NCI-H748 (cell line): Measurements from ENCODE around the gene SLC35F3.
A peak's percentile ranks its signal among the peaks of the same experiment; 100 is the strongest.
"Not testable (repeated sequence)": the region's sequence is repeated elsewhere in the genome, so short reads cannot be mapped to it uniquely, and the experiment has no call there.

Experiments
- DNase-seq: peaks from one replicate; lab custom pipeline; 2025; ENCODE audit not compliant: unreplicated experiment; lab: John Stamatoyannopoulos, UW

Gene SLC35F3

DNA sequence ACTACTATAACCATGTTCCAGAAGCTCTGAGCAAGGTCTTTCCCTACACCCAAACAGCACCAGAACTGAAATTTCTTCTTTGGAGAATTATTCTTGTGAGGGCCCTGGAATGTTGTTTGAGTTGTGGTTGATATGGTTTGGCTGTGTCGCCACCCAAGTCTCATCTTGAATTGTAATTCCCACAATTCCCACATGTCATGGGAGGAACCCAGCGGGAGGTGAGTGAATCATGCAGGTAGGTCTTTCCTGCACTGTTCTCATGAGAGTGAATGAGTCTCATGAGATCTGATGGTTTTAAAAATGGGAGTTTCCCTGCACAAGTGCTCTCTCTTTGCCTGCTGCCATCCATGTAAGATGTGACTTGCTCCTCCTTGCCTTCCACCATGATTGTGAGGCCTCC is 272.4 kb downstream of the SLC35F3 start:
- DNase-seq: not testable (repeated sequence)

DNA sequence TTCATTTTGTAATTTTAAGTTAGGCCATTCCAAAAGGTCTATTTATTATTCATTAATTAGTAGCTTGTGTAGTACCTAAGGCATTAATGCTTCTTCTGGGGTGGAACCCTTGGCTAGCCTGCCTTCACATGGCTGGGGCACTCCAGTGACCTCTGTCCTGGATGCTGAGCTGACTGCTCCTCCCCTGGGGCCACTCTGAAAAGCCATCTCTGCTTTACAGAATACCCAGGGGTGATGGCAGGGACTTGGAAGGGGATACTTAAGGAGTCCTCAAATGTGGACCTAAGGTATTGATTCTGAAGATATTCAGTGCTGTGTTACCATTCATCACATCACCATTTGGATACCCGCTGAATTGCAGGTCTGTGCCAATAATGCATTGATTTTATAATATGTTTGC is 281.0 kb downstream of the SLC35F3 start:
- DNase-seq: no peak

DNA sequence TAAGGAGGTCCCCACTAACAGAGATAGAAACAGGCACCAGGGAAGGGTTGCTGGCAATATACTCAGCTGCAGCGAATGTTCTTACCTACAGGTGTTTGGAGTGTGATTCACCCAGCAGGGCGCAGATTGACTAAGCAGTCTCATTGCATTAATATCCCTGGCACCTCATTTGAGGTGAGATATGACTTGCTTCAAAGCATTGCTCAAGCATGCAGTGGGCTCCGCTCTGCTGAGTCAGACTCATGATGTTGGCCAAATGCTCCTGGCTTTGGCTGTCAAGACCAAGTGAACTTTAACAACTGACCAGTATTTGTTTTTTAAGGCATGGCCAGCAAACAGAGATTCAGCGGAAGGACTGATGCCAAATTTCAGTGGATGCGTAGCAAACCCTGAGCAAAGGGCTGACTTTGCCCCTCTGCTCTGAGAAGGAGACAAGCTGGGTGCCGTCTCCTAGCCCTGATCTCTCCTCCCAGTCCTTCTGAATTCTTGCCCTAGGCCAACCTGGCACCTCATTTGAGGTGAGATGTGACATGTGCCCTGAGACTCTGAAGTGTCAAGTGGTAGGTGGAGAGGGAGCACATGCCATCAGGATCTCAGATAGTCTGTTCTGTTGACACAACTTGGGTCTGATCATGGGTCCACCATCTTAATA is 281.7 kb downstream of the SLC35F3 start:
- no peak for DNase-seq

DNA sequence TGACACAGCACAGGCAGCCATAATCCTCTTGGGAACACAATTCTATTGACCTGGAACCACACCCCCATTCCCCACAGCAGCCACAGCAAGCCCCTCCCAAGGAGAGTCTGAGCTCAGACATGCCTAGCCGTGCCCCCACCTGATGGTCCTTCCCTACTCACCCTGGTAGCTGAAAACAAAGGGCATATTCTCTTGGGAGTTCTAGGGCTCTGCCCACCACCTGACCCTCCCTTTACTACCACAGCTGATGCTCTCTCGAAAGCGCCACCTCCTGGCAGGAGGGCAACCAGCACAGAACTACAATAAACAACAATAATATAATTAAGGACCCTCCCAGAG is 283.9 kb downstream of the SLC35F3 start:
- peak; percentile 40 for DNase-seq

DNA sequence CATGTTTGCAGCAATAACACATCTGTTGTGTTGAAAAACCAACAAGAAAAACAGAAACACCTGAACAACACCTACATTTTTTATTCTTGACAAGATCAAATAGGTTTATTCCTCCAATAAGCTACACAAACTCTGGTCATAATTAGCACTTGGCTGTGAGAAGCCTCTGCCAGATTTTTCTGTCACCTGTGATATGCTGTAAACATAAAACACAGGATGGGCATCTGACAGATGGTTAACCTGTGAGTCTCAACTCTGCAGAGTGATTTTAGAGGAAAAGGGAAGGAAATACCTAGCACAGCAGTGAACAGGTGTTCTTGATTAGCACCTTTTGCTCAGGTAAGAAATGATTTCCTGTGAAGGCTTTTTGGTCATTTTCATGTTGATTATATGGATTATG is 293.4 kb downstream of the SLC35F3 start:
- DNase-seq: no peak

DNA sequence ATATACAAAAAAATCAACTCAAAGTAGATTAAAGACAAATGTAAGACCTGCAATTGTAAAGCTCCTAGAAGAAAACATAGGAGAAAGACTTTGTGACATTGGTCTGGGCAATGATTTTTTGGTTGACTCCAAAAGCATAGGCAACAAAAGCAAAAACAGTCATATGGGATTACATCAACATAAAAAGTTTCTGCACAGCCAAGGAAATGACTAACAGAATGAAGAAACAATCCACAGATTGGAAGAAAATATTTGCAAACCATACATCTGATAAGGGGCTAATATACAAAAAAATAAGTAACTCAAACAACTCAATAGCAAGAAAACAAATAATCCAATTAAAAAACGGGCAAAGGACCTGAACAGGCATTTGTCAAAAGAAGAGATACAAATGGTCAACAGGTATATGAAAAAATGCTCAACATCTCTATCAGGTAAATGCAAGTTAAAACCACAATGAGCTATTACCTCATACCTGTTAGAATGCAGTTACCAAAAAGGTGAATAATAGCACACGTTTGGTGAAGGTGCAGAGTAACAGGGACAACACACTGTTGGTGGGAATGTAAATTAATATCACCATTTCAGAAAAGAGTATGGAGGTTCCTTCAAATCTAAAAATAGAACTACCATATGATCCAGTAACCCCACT is 295.1 kb downstream of the SLC35F3 start:
- DNase-seq: no peak

DNA sequence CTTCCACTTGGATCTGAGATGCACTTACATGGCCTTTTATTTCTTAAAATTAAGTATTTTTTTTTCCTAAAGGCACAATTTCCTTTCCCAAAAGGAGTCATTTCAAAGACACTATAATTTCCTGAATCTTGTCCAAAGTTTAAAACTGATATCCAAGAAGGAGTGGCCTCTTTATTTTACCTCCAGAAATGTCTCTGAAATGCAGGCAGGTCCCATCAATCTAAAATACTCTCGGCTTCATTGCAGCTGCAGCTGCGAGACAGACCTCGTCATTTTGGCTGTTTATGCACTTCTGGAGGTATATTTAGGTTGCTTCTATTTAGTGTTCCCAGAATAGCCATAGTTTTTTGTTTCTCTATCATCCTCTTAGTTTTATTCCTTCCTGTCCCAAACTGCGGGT is 296.1 kb downstream of the SLC35F3 start:
- no peak for DNase-seq

DNA sequence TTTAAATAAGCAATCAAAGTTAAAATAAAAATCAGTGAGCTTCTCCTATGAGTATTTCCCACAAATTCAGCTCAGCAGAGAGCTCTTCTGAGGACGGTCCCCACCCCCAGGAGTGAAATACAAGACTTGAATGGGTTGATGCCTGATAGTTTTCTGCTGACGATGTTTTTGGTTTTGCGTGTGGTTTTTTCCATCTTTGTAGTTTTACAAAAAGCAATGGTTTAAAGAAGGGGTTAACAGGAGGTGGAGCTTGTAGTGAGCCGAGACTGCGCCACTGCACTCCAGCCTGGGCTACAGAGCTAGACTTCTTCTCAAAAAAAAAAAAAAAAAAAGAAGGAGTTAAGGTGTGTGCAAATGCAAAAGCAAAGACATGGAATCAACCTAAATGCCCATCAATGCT is 297.1 kb downstream of the SLC35F3 start:
- no peak for DNase-seq

DNA sequence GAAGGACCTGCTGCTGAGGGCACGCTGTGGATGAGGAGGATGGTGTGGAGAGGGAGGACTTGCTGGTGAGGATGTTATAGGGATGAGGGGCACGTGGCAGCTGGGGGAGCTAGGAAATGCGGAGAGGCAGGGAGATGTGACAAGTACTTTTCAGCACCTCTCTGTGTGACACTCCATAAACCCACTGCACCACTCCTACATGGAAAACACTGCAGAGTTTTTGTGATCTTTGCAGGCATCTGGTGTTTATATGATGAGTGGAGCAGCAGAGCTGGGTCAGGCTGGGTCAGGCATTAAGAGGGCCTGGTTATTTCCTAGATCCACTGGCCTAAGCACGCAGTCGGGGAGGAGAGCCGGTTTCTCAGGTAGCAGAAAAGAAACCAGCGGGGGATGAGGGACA is 301.5 kb downstream of the SLC35F3 start:
- no peak for DNase-seq

DNA sequence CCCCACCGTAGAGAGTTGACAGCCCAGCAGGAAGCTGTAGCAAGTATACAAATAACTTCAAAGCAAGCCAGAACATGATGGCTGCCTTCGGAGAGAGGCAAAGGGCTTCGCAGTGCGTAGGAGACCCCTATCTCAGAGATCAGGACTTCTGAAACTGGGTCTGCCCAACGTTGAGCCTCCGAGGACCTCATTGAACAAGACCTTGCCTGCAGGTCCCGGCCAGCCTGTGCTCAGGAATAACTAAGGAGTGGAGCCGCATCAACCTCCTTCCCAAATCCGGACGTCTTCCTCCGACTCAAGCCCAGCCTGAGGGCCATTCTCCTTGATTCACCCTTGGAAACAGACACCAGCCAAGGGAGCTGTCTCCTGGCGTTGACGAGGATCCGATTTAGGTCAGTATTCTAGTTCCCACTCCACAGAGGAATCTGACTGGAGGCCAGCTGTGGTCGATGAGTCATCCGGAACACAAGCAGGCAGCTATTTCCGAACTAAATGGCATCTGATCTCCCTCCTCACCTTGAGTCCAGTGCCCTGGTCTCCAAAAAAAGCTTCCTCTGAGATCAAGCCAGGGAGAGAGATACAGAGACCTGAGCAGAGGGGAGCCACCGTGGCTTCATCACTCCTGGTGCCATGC is 302.3 kb downstream of the SLC35F3 start:
- DNase-seq: no peak

DNA sequence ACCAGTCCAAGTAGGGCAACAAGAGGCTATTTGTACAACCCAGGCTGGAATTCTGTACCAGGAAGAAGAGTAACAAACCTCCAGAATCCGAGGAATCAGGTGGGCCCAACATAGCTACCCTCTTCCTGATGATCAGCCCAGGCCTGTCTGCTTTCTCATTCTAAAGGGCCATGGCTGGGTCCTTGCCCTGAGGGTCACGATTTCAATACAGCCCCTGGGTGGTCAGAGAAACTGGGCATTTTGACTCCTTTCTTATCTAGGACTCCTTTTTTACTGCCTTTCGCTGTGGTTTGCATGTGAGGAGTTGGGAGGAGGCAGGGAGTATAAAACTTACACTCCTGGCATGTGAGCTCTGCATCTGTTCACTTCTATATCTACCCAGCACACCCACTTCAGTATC is 303.9 kb downstream of the SLC35F3 start:
- no peak for DNase-seq

DNA sequence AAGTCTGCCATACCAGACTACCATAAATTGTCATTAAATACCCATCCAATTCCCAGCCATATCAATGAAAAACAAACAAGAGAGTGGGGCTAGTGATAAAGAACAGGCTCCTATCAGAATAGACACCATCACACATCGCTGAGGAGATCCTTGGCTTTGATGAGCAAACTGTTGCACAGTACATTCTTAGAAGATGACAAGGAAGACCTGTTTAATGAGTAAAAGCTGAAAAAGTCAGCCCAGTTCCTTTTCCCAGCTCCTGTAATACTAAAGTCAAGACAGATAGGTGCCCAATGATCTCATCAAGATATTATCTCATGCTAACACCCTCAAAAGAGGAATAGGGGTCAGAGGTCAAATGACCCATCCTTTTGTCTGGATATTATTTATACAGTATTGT is 304.3 kb downstream of the SLC35F3 start:
- DNase-seq: no peak

DNA sequence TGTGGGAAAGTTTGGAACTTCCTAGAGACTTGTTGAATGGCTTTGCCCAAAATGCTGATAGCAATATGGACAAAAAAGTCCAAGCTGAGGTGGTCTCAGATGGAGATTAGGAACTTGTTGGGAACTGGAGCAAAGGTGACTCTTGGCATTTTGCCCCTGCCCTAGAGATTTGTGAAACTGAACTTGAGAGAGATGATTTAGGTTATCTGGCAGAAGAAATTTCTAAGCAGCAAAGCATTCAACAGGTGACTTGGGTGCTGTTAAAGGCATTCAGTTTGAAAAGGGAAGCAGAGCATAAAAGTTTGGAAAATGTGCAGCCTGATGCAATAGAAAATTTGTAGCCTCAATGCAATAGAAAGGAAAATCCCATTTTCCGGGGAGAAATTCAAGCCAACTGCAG is 306.0 kb downstream of the SLC35F3 start:
- not testable (repeated sequence) for DNase-seq

DNA sequence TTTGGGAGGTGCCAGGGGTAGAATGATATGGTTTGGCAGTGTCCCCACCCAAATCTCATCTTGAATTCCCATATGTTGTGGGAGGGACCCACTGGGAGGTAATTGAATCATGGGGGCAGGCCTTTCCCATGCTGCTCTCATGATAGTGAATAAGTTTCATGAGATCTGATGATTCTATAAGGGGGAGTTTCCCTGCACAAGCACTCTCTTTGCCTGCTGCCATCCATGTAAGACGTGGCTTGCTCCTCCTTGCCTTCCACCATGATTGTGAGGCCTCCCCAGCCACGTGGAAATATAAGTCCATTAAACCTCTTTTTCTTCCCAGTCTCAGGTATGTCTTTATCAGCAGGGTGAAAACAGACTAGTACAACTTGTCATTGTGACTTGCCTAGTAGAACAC is 307.4 kb downstream of the SLC35F3 start:
- DNase-seq: not testable (repeated sequence)

DNA sequence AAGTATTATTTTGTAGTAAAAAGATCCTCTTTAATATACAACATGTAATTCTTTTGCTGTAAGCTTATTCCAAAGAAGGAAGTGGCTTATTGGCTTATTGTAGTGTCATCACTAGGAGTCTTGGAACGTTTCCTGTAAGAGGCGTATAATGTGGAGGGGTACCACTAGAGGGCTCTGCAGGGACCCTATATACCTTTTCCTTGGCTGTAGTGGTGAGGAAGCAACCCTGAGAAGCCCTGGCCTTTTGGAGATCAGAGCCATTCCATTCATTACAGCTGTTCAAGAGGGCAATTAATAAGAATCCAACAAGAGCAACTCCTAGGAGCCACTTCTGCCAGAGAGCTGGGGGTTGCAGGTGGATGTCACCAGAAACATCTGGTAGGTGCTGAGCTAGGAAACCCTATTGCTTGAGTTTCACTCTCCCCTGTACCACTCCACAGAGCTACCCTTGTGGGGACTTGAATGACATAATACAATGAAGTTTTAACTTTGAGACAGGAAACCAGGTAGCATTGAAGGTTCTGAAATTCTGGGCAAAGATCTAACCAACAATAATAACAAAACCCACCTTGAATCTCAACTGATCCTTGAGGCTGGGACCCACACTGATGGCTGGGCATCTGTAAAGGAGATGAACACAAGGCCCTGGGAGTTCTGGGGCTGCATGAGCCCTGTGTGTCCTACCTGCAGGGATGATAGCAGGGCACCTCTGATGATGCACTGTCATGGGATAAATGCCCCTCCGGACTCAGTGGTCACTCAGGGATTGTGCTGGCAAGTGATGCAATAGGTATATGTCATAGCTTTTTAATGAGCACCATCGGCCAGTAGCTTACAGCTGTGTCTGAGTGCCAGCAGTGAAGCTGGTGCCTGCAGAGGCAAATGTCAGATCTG is 308.5 kb downstream of the SLC35F3 start:
- peak; percentile 62 for DNase-seq

DNA sequence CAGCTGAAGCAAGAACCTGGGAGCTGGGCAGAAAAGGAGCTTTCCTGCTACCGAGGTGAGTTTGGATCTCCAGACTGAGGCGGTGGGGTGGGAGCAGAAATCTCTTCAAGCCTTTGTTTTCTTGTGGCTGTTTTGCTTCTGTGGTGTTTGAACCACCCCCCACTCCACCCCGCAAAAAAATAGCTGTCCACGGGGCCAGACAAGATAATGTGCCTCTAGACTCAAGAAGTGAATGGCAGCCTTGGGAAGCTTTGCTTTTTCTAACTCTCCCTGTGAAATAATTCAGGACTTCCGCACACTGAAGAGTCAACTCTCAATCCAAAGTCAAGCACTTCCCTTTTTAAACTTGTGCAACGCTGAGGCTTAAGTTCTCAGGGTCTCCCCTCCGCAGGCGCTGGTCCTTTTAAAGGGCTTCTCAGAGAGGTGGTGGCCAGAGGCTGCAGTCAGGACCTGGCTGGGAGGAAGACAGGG is 309.2 kb downstream of the SLC35F3 start:
- DNase-seq: no peak

DNA sequence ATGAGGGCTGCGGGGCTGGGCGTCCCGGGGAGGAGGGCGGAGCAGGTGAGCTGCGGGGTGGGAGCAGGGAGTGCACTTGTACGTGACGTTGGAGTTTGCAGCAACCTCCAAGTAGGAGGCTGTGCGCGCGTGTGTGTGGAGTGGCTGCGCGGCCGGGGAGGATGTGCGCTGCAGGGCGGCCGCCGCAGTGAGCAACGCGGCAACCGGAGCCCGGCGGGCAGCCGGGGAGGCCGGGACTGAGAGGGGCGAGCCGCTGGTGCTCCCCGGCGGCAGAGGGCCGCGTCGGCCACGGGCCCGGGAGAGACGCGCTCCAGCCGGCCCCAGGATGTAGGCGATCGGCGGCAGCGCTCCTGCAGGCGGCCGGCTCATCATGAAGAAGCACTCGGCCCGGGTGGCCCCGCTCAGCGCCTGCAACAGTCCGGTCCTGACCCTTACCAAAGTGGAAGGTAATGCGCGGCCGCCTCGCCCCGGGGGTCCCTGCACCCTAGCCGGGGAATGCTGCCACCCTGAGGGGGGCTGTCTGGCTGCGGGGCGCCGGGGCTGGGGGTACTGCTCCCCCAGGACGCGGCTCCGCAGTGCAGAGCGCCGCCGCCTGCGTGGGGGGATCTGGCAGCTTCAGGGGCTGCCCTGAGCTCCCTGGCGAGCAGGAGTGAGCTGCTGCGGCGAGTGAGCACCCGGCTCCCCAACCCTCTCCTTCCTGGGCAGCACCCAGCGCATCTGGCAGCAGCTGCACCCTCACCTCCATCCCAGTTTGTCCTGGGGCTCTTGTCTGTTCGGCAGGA is 309.8 kb downstream of the SLC35F3 start:
- DNase-seq: peak; percentile 37

DNA sequence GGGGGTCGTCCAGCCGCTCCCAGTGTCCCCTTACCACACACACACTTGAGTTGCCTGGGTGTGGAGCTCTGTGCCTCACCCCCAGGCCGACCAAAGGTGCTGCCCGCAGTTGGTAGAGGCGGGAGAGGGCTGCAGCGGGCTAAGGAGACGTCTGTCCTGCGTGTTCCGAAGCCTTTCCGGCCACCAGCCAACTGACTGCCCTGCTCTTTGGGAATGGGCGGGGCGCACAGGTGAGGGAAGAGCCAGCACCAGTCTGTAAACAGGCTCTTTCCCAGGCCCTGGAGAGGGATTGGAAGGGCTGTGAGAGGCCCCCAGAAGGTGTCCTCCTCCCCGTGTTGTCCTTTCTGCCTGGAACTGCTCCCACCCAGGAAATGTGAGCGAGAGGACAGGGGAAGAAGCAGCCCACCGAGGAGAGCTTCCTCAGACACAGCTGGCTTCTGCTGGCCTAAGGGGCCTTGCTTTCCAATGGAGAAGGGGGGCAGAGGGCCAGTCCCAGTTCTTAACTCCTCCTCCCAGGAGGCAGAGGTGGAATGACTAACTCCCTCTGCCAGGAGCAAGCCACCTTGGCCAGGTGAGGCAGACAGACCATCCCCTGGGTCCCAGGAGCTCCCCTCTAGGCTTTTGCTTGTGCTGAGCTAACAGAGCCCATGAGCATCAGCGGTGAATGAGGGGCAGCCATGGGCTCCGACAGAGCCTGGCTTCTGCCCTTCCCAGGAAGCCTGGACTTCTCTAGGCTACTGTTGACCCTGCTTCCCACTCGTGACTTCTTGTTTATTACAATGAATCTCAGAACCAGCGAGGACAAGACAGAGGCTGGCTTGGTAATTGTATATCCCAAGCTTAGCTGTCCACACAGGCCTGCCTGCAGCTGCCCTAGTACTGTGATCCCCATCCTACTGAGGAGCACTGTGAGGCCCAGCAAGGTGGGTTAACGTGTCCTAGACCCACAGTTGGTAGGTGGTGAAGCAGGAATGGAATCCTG is 310.7 kb downstream of the SLC35F3 start:
- peak; percentile 52 for DNase-seq

DNA sequence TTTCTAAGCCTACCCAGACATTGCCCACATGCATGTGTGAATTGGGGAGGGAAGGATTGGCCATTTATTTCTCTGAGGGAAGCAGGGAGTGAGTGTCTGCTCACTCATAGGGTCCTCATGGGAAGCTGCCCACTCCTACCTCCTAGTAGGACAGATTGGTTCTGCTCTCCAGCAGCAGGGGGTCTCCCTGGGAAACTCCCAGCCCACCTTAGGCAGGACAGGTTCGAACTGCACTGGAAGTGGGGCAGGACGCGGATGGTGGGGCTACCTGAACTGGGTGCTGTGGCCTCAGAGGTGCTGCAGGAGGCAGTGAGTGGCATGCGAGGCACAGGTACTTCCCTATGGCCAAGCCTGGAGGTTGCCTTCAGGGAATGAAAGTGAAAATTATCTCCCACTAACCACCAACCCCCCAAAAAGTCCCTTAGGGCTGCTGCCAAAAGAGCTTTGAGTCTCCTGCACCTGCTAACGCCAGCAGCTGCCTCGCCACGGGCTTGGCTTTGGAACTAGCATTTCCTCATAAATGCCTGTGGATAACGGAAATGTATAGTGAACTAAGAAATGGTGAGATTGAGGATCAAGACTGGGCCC is 311.7 kb downstream of the SLC35F3 start:
- no peak for DNase-seq
